ENCODE results near the gene IDS.

DNA sequence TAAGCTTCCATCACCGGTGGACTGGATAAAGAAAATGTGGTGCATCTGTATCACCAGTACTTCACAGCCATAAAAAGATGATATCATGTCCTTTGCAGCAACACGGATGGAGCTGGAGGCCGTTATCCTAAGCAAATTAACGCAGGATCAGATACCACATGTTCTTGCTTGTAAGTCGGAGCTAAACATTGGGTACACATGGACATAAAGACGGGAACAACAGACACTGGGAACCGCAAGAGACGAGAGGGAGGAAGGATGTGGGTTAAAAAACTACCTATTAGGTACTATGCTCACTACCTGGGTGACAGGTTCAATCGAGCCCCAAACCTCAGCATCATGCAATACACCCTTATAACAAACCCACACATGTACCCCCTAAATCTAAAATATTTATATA lies 16.3 kb upstream of the IDS start:
- TF ChIP-seq E2F4 (CRISPR knock-in tag; IDR thresholded peaks at IDR 0.05; ENCODE audit: borderline replicate concordance, low read depth) (no peak), CTCF (IDR thresholded peaks at IDR 0.05) (no peak), ELF4 (CRISPR knock-in tag; IDR thresholded peaks at IDR 0.05; ENCODE audit: low read depth) (no peak), HMGXB4 (CRISPR knock-in tag; IDR thresholded peaks at IDR 0.05) (no peak), MLX (CRISPR knock-in tag; IDR thresholded peaks at IDR 0.05) (no peak), PRDM15 (CRISPR knock-in tag; IDR thresholded peaks at IDR 0.05) (no peak), CREB1 (CRISPR knock-in tag; IDR thresholded peaks at IDR 0.05) (no peak)
